Neural crest cell (in vitro differentiated cells): ENCODE measurements around the gene SLC25A23. TPM values are rescaled to one million over a fixed set of nuclear protein-coding genes. Genes with fewer than 3 reads are reported as not detected.

ENCODE experiments used
- DNase-seq: peaks from one replicate; pipeline ENCODE4 v3.0.0; 2021; ENCODE audit warnings: low read depth, mixed read lengths, low spot score
- H3K27ac Mint-ChIP-seq: one replicate; pipeline ENCODE4 v1.8.0; 2021; ENCODE audit warnings: mild to moderate bottlenecking, mixed read lengths; ENCODE audit not compliant: unreplicated experiment
- H3K27me3 Mint-ChIP-seq: 2 replicates; pipeline ENCODE4 v1.8.0; 2021; ENCODE audit warnings: low read depth, mild to moderate bottlenecking, mixed read lengths
- H3K36me3 Mint-ChIP-seq: 2 replicates; pipeline ENCODE4 v1.8.0; 2021; ENCODE audit warnings: low read depth, mild to moderate bottlenecking, mixed read lengths
- H3K4me1 Mint-ChIP-seq: 2 replicates; pipeline ENCODE4 v1.8.0; 2021; ENCODE audit warnings: mixed read lengths
- H3K4me3 Mint-ChIP-seq: one replicate; pipeline ENCODE4 v1.8.0; 2021; ENCODE audit warnings: mild to moderate bottlenecking, mixed read lengths
- H3K9me3 Mint-ChIP-seq: 2 replicates; pipeline ENCODE4 v1.8.0; 2021; ENCODE audit warnings: mixed read lengths
- total RNA-seq: library from RNA; stranded (reverse); gene quantifications from 2 replicates; pipeline ENCODE4 v1.2.1, GENCODE V29; 2021
- TF ChIP-seq, protein P1 (sequence below): fragments of 200-600 bp; sonication (generic); conservative IDR thresholded peaks from 2 replicates; pipeline ENCODE4 v1.5.0; 2021; ENCODE audit warnings: antibody characterized with exemption, mild to moderate bottlenecking

The SLC25A23 gene
- total RNA-seq, 1 donor from 2014 or later, result 72.2 TPM

DNA sequence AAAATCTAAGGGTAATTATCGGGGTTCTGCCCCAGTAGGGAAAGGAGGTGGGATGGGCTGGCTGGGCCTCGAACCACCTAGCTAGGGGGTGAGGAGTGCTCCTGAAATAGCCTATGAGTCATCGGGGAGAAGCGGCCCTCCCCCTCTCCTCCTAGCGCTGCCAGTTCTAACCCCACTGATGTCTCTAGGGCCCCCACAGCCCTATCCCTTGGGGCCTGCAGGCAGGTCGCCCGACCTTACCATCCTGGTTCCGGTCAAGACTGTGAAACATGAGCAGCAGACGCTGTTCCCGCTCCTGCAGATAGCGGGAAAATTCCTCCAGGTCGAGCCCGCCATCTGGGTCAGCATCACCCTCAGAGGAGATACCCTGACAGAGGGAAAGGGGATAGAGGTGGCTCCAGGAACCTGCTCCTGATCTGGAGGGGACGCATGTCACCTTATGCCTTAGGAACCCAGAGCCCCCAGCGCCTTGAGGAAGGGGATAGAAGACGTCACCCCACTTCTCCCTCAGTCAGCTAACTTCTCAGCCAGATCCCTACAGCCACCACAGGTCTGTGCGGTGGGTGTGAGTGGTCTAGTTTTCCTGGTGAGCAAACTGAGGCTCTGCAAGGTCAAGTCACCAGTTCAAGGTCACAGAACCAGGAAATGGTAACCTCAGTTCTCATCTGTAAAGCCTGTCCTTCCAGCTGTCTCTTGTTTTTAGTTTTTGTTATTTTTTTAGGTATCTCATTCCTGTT is 1.5 kb downstream of the SLC25A23 start:
- TF ChIP-seq, protein P1, sequence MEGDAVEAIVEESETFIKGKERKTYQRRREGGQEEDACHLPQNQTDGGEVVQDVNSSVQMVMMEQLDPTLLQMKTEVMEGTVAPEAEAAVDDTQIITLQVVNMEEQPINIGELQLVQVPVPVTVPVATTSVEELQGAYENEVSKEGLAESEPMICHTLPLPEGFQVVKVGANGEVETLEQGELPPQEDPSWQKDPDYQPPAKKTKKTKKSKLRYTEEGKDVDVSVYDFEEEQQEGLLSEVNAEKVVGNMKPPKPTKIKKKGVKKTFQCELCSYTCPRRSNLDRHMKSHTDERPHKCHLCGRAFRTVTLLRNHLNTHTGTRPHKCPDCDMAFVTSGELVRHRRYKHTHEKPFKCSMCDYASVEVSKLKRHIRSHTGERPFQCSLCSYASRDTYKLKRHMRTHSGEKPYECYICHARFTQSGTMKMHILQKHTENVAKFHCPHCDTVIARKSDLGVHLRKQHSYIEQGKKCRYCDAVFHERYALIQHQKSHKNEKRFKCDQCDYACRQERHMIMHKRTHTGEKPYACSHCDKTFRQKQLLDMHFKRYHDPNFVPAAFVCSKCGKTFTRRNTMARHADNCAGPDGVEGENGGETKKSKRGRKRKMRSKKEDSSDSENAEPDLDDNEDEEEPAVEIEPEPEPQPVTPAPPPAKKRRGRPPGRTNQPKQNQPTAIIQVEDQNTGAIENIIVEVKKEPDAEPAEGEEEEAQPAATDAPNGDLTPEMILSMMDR, result no peak
- Mint-ChIP-seq H3K36me3 (peaks cover 31% of the 10 kb centered on the region), H3K27ac (no peak overlapping the region), H3K9me3 (peaks cover 7% of the 10 kb centered on the region), H3K27me3 (peaks cover 16% of the 10 kb centered on the region), H3K4me3 (peak overlapping the region; percentile 89), H3K4me1 (peaks cover 24% of the 10 kb centered on the region)
- no peak for DNase-seq

DNA sequence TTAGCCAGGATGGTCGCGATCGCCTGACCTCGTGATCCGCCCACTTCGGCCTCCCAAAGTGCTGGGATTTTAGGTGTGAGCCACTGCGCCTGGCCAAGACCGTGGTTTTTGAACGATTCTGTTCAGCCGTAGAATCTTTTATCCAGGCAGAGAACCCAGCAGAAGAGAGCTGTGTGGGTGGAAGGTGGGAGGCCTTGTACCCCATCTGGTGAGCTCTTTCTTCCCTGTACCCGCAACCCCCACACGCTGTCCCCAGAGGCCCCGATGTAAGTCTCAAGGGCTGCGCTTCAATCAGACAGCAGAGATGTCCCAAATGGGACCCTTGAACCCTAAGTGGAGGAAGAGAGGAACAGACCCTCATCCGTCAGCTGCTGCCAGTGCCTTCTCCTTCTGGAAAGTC is 3.7 kb downstream of the SLC25A23 start:
- H3K27me3 Mint-ChIP-seq, result peaks cover 3% of the 10 kb centered on the region
- peak overlapping the region; percentile 41 for H3K4me3 Mint-ChIP-seq
- no peak overlapping the region for H3K27ac Mint-ChIP-seq
- H3K4me1 Mint-ChIP-seq, result peaks cover 20% of the 10 kb centered on the region
- DNase-seq, result no peak
- peaks cover 39% of the 10 kb centered on the region for H3K36me3 Mint-ChIP-seq
- H3K9me3 Mint-ChIP-seq, result peaks cover 7% of the 10 kb centered on the region
- TF ChIP-seq, protein P1, result no peak

DNA sequence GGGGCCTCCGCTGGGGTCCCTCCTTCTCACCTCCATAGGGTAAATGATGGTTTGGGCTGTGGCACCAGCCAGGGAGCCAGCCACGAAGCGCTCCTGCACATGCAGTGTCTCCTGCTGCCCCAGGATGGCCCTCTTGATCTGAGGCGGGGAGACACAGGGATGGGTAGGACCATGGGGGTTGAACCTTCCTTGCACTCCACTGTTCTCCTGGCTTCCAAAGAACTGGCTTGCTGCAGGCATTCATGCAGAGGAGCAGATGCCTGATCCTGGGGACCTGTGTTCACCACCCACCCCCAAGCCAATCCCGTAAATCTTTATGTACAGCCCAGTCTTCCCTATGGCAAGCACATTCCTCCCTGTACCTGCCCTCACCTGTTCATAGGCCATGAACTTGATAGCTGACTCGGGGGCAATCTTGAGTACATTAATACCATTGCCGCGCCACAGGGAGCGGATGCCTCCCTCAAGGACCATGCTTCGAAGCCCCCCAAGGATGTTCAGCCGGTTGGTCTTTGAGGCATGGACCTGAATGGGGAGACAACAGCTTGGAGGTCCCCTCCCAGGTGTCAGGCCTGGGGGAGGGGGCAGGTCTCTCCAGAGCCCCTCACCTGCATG is 5.5 kb downstream of the SLC25A23 start:
- Mint-ChIP-seq H3K27me3 (no peaks in the 10 kb centered on the region), H3K4me3 (no peak overlapping the region), H3K27ac (no peak overlapping the region), H3K9me3 (peaks cover 7% of the 10 kb centered on the region), H3K36me3 (peaks cover 41% of the 10 kb centered on the region), H3K4me1 (peaks cover 10% of the 10 kb centered on the region)
- no peak for DNase-seq
- TF ChIP-seq, protein P1, result no peak

DNA sequence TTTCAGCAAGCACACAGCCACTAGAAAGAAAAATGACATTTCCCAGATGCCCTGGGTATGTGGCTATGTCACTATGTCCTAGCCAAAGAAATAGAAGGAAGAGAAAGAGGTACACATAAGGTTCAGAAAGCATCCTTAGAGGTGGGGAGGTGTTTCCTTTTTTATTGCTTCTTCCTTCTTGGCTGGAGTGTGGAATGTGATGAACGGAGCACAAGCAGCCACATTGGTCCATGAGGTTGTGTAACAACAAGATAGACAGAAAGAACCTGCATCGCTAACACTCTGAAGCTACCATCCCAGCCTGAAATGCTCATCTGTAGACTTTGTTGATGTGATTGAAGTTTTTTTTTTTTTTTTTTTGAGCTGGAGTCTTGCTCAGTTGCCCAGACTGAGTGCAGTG is 6.7 kb downstream of the SLC25A23 start:
- Mint-ChIP-seq H3K4me3 (no peak overlapping the region), H3K36me3 (peaks cover 41% of the 10 kb centered on the region), H3K27ac (no peak overlapping the region), H3K27me3 (no peaks in the 10 kb centered on the region), H3K4me1 (no peaks in the 10 kb centered on the region), H3K9me3 (peaks cover 7% of the 10 kb centered on the region)
- DNase-seq, result no peak
- TF ChIP-seq, protein P1, result no peak

DNA sequence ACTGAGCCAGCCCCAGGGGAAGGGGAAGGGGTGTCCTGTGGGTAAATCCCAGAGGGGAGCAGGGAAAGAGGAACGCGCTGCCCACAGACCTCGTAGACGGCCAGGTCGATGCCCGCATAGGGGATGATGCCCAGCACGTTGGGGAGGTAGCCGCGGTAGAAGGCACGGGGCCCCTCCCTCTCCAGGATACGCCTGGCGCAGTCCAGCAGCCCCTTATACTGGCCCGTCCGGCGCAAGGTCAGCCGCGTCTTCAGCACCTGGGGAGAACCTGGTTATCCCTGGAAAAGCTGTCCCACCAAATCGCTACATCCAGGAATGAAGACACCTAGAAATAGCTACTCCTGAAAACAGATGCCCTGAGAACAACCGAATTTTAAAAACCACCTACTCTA is 7.4 kb downstream of the SLC25A23 start:
- no peak overlapping the region for H3K4me3 Mint-ChIP-seq
- DNase-seq, result no peak
- H3K9me3 Mint-ChIP-seq, result peaks cover 7% of the 10 kb centered on the region
- H3K27me3 Mint-ChIP-seq, result no peaks in the 10 kb centered on the region
- peaks cover 41% of the 10 kb centered on the region for H3K36me3 Mint-ChIP-seq
- H3K4me1 Mint-ChIP-seq, result no peaks in the 10 kb centered on the region
- TF ChIP-seq, protein P1, result no peak
- H3K27ac Mint-ChIP-seq, result no peak overlapping the region
